GM12878 (cell line): ENCODE measurements around the gene DOCK1.

Experiments
- BHLHE40 ChIP-seq, 2 experiments: fragments of 450-650 bp in 1 of 2; IDR thresholded peaks; 2 replicates each; pipeline ENCODE4 v1.6.1; 2011 to 2017; ENCODE audit warnings: low read depth in 2 of 2, borderline replicate concordance in 1 of 2, improper control_type of control experiment in 1 of 2, low read length in 1 of 2, mild to moderate bottlenecking in 1 of 2
- CHD2 ChIP-seq: IDR thresholded peaks from 2 replicates; pipeline ENCODE4 v1.6.1; 2011; ENCODE audit warnings: low read depth, low read length, improper control_type of control experiment, borderline replicate concordance
- CTCF ChIP-seq, 3 experiments: IDR thresholded peaks in 2 of 3; conservative IDR thresholded peaks in 1 of 3; 2 replicates each; pipeline ENCODE4 v1.5.1; 2011; ENCODE audit warnings: low read depth in 3 of 3, low read length in 3 of 3, mild to moderate bottlenecking in 3 of 3, control low read depth in 2 of 3, moderate library complexity in 2 of 3, inconsistent platforms in 1 of 3, mixed read lengths in 1 of 3; ENCODE audit not compliant: control insufficient read depth in 2 of 3, insufficient read depth in 1 of 3; ENCODE audit errors: extremely low read depth in 1 of 3
- HCFC1 ChIP-seq: fragments of 150-350 bp; IDR thresholded peaks from 2 replicates; pipeline ENCODE4 v1.6.1; 2014; ENCODE audit warnings: low read length
- KDM1A ChIP-seq: fragments of 200-600 bp; sonication (generic); IDR thresholded peaks from 2 replicates; pipeline ENCODE4 v1.6.1; 2016; ENCODE audit warnings: borderline replicate concordance
- MEF2A ChIP-seq: IDR thresholded peaks from 2 replicates; pipeline ENCODE4 v1.6.1; 2011; ENCODE audit warnings: low read depth, mild to moderate bottlenecking, low read length, moderate library complexity; ENCODE audit not compliant: insufficient read depth
- NFYB ChIP-seq: IDR thresholded peaks from 2 replicates; pipeline ENCODE4 v1.6.1; 2011; ENCODE audit warnings: low read depth, mild to moderate bottlenecking, low read length, improper control_type of control experiment, moderate library complexity; ENCODE audit not compliant: insufficient read depth
- POLR2A ChIP-seq: IDR thresholded peaks from 2 replicates; pipeline ENCODE4 v1.6.1; 2011; ENCODE audit warnings: low read depth, mild to moderate bottlenecking, low read length
- RFX5 ChIP-seq: IDR thresholded peaks from 2 replicates; pipeline ENCODE4 v1.6.1; 2011; ENCODE audit warnings: low read depth, low read length, improper control_type of control experiment
- SIN3A ChIP-seq: IDR thresholded peaks from 2 replicates; pipeline ENCODE4 v1.6.1; 2012; ENCODE audit warnings: low read depth, low read length, improper control_type of control experiment
- SP1 ChIP-seq: IDR thresholded peaks from one replicate; pipeline ENCODE4 v1.6.1; 2011; ENCODE audit warnings: low read depth, low read length
- TAF1 ChIP-seq: IDR thresholded peaks from 2 replicates; pipeline ENCODE4 v1.6.1; 2011; ENCODE audit warnings: mild to moderate bottlenecking, low read depth, low read length, borderline replicate concordance

- no peak for TF ChIP-seq KDM1A
- no peak for TF ChIP-seq CTCF (IDR thresholded peaks at IDR 0.05 in 2 of 3, conservative IDR thresholded peaks at IDR 0.05 in 1 of 3; ENCODE audit: control insufficient read depth in 2 of 3, extremely low read depth in 1 of 3, insufficient read depth in 1 of 3, low read depth in 3 of 3, low read length in 3 of 3)
- no peak for TF ChIP-seq POLR2A
- TF ChIP-seq SIN3A: no peak
- TF ChIP-seq BHLHE40 (IDR thresholded peaks at IDR 0.05; ENCODE audit: borderline replicate concordance in 1 of 2, low read depth in 2 of 2, low read length in 1 of 2): no peak
- TF ChIP-seq MEF2A: no peak
- no peak for TF ChIP-seq HCFC1
- TF ChIP-seq NFYB: no peak
- TF ChIP-seq RFX5: no peak
- TF ChIP-seq TAF1: no peak
- no peak for TF ChIP-seq CHD2
- no peak for TF ChIP-seq SP1
Measured at GRCh38 chr10:126917375-126917774, 12.1 kb downstream of the DOCK1 start.
